ENCODE measurements around the gene ATP8B1. TPM values are rescaled to one million over a fixed set of nuclear protein-coding genes. Genes with fewer than 3 reads are reported as not detected.

The ATP8B1 gene
- total and polyA plus RNA-seq, 9 of the 15 experiments (the other 6 are each of a cell fraction or from before 2014, with no cell fraction given): 0.01 to 0.22 (median 0.03) TPM; not detected in 3

- in situ Hi-C loops (cut with MboI) (no loop called here), intact Hi-C loops (cut with micrococcal nuclease) (no loop called here)
- BruUV-seq (replicated peaks): no TSS peak
- no peaks in the 10 kb centered on the region; a peak in 1 of 5 replicates for H3K4me1 ChIP-seq (replicated peaks in 1 of 2; ENCODE audit: control insufficient read depth in 2 of 2, insufficient read depth in 2 of 2, low read length in 2 of 2)
- DNase-seq (ENCODE audit: extremely low read depth in 1 of 4, low spot score in 3 of 4): no peak
- TF ChIP-seq HDAC3 (IDR thresholded peaks at IDR 0.05; ENCODE audit: borderline replicate concordance, partially characterized antibody) (no peak), HNRNPUL1 (IDR thresholded peaks at IDR 0.05; ENCODE audit: low read length) (no peak), HIVEP1 (CRISPR knock-in tag; IDR thresholded peaks at IDR 0.05) (no peak), HNRNPK (IDR thresholded peaks at IDR 0.05; ENCODE audit: low read depth, low read length, poor library complexity, severe bottlenecking) (no peak)
- H3K4me2 ChIP-seq (ENCODE audit: insufficient read depth, low read length): no peak overlapping the region
- ChIA-PET POLR2A (interaction anchor here (0.6 kb wide), 1 partner anchor 9 kb away, joined by 3 read pairs; no protein-coding TSS in a partner anchor), CTCF (ENCODE audit: low intra/inter-chr PET ratio) (no interaction called here)
- no peaks in the 10 kb centered on the region for H3K9me1 ChIP-seq (ENCODE audit: control insufficient read depth, insufficient read depth, low read length)
- no peaks in the 10 kb centered on the region; a peak in 1 of 5 replicates for H3K27me3 ChIP-seq (ENCODE audit: control insufficient read depth in 2 of 2, insufficient read depth in 2 of 2, low read length in 2 of 2)
- no peak overlapping the region for H3K27ac ChIP-seq (ENCODE audit: extremely low read depth, low read depth, low read length)
- no peaks in the 10 kb centered on the region for H3K36me3 ChIP-seq (ENCODE audit: control insufficient read depth, insufficient read depth, low read length)
- H3K9ac ChIP-seq (ENCODE audit: insufficient read depth in 1 of 2, low read depth in 2 of 2, low read length in 2 of 2): no peak overlapping the region
- no peaks in the 10 kb centered on the region for H4K20me1 ChIP-seq (replicated peaks; ENCODE audit: control insufficient read depth, insufficient read depth, low read length)
- FAIRE-seq: no peak
- no peak overlapping the region for H2AFZ ChIP-seq (ENCODE audit: low read depth, low read length)
- no peak for ATAC-seq
- no peak overlapping the region for H3K4me3 ChIP-seq
- H3K9me3 ChIP-seq (replicated peaks; ENCODE audit: control insufficient read depth, insufficient read depth, low read depth, low read length): no peaks in the 10 kb centered on the region
- no peaks in the 10 kb centered on the region for H3K79me2 ChIP-seq (ENCODE audit: control insufficient read depth, insufficient read depth, low read length)
- WGBS (ENCODE audit: insufficient coverage, low coverage, missing lambda C conversion rate): 29% methylated on average over 9 of the region's 12 CpGs
Observed at GRCh38 chr18:57767259-57768050, 35.7 kb downstream of the ATP8B1 start.

- Histone ChIP-seq H3K9me3 (replicated peaks; ENCODE audit: control insufficient read depth, insufficient read depth, low read depth, low read length) (no peaks in the 10 kb centered on the region), H3K4me1 (replicated peaks in 1 of 2; ENCODE audit: control insufficient read depth in 2 of 2, insufficient read depth in 2 of 2, low read length in 2 of 2) (no peaks in the 10 kb centered on the region; a peak in 1 of 5 replicates), H3K4me2 (ENCODE audit: insufficient read depth, low read length) (no peak overlapping the region), H3K9me1 (ENCODE audit: control insufficient read depth, insufficient read depth, low read length) (no peaks in the 10 kb centered on the region), H3K36me3 (ENCODE audit: control insufficient read depth, insufficient read depth, low read length) (no peaks in the 10 kb centered on the region), H3K27me3 (ENCODE audit: control insufficient read depth in 2 of 2, insufficient read depth in 2 of 2, low read length in 2 of 2) (no peaks in the 10 kb centered on the region; a peak in 1 of 5 replicates), H3K27ac (ENCODE audit: extremely low read depth, low read depth, low read length) (no peak overlapping the region), H3K9ac (ENCODE audit: insufficient read depth in 1 of 2, low read depth in 2 of 2, low read length in 2 of 2) (no peak overlapping the region), H2AFZ (ENCODE audit: low read depth, low read length) (no peak overlapping the region), H3K4me3 (no peak overlapping the region), H3K79me2 (ENCODE audit: control insufficient read depth, insufficient read depth, low read length) (no peaks in the 10 kb centered on the region), H4K20me1 (replicated peaks; ENCODE audit: control insufficient read depth, insufficient read depth, low read length) (no peaks in the 10 kb centered on the region)
- TF ChIP-seq ZNF316 (IDR thresholded peaks at IDR 0.05): peak; percentile 24; the same call in 1 of the 2 replicates
- TF ChIP-seq HSF4 (CRISPR knock-in tag; IDR thresholded peaks at IDR 0.05; ENCODE audit: borderline replicate concordance): no peak
- TF ChIP-seq C11orf30 (IDR thresholded peaks at IDR 0.05; ENCODE audit: low read depth): peak; percentile 10; the same call in 1 of the 2 replicates
- FAIRE-seq: no peak
- no TSS peak for BruUV-seq (replicated peaks)
- no peak for ATAC-seq
- WGBS (ENCODE audit: insufficient coverage, low coverage, missing lambda C conversion rate): 29% methylated on average over 2 of the region's 2 CpGs
- in situ Hi-C loops (cut with MboI): no loop called here
- no peak for DNase-seq (ENCODE audit: extremely low read depth in 1 of 4, low spot score in 3 of 4)
- intact Hi-C loops (cut with micrococcal nuclease): no loop called here
- CTCF ChIA-PET (ENCODE audit: low intra/inter-chr PET ratio): no interaction called here
- POLR2A ChIA-PET: interaction anchor here (0.6 kb wide), 1 partner anchor 312 kb away, joined by 3 read pairs; no protein-coding TSS in a partner anchor
Observed at GRCh38 chr18:57764995-57765394, 38.1 kb downstream of the ATP8B1 start.
